CD14-positive monocyte (primary cell): Measurements from ENCODE around the gene STIL. TPM values are rescaled to one million over a fixed set of nuclear protein-coding genes. Genes with fewer than 3 reads are reported as not detected.

Experiments
- DNase-seq, 3 donors: peaks; one replicate each; pipeline ENCODE4 v3.0.0-alpha.2; 2011 to 2022
- H2AFZ ChIP-seq: 2 replicates; pipeline ENCODE4 v1.6.0; 2012; ENCODE audit warnings: mild to moderate bottlenecking, low read depth, low read length, inconsistent platforms; ENCODE audit not compliant: insufficient read depth, poor library complexity, severe bottlenecking
- H3K27ac ChIP-seq, 2 donors: 1 replicate in 1 of 2; 2 replicates in 1 of 2; pipeline ENCODE4 v1.5.1; 2012 to 2013; ENCODE audit warnings: low read length in 2 of 2, control low read depth in 1 of 2, inconsistent platforms in 1 of 2, low read depth in 1 of 2, mild to moderate bottlenecking in 1 of 2
- H3K27me3 ChIP-seq, 2 donors: one replicate each; pipeline versions ENCODE4 v1.6.0 to v1.6.1; 2011 to 2013; ENCODE audit warnings: low read length in 2 of 2; ENCODE audit not compliant: control insufficient read depth in 2 of 2, insufficient read depth in 2 of 2
- H3K36me3 ChIP-seq, 2 donors: replicated peaks in 1 of 2; 1 replicate in 1 of 2; 2 replicates in 1 of 2; pipeline versions ENCODE4 v1.5.1 to v1.6.1; 2012 to 2013; ENCODE audit warnings: low read length in 2 of 2, control low read depth in 1 of 2, inconsistent platforms in 1 of 2, mild to moderate bottlenecking in 1 of 2; ENCODE audit not compliant: insufficient read depth in 2 of 2, control insufficient read depth in 1 of 2
- H3K4me1 ChIP-seq, 2 donors: 1 replicate in 1 of 2; 2 replicates in 1 of 2; pipeline versions ENCODE4 v1.5.1 to v1.6.1; 2012 to 2013; ENCODE audit warnings: low read length in 2 of 2, control low read depth in 1 of 2, inconsistent platforms in 1 of 2, mild to moderate bottlenecking in 1 of 2, moderate library complexity in 1 of 2; ENCODE audit not compliant: insufficient read depth in 2 of 2, control insufficient read depth in 1 of 2
- H3K4me2 ChIP-seq: replicated peaks from 2 replicates; pipeline ENCODE3; 2012; ENCODE audit warnings: low read length, moderate library complexity, mild to moderate bottlenecking; ENCODE audit not compliant: poor library complexity, severe bottlenecking; ENCODE audit errors: extremely low read depth
- H3K4me3 ChIP-seq, 3 experiments: fragments of 200-600 bp in 1 of 3; sonication (generic) in 1 of 3; replicated peaks in 1 of 3; 1 replicate in 2 of 3; 2 replicates in 1 of 3; pipeline ENCODE4 v1.5.1; 2011 to 2013; ENCODE audit warnings: low read length in 3 of 3, mild to moderate bottlenecking in 3 of 3, control low read depth in 2 of 3, low read depth in 2 of 3, inconsistent platforms in 1 of 3, moderate library complexity in 1 of 3
- H3K79me2 ChIP-seq: 2 replicates; pipeline ENCODE4 v1.6.0; 2012; ENCODE audit warnings: mild to moderate bottlenecking, control low read depth, inconsistent platforms, low read length, moderate library complexity; ENCODE audit not compliant: insufficient read depth
- H3K9ac ChIP-seq: 2 replicates; pipeline ENCODE4 v1.6.0; 2017; ENCODE audit warnings: low read length, mild to moderate bottlenecking; ENCODE audit not compliant: insufficient read depth, poor library complexity, severe bottlenecking
- H3K9me3 ChIP-seq, 2 donors: replicated peaks in 1 of 2; 1 replicate in 1 of 2; 2 replicates in 1 of 2; pipeline versions ENCODE4 v1.5.1 to v1.6.1; 2012 to 2013; ENCODE audit warnings: low read length in 2 of 2, control low read depth in 1 of 2; ENCODE audit not compliant: control insufficient read depth in 1 of 2, insufficient read depth in 1 of 2
- H4K20me1 ChIP-seq: 2 replicates; pipeline ENCODE4 v1.6.0; 2012; ENCODE audit warnings: mild to moderate bottlenecking, low read length, control low read depth, moderate library complexity; ENCODE audit not compliant: insufficient read depth
- H3K27ac Mint-ChIP-seq, 7 donors: one replicate each; pipeline ENCODE4 v1.8.0; 2020; ENCODE audit warnings: mild to moderate bottlenecking in 7 of 7, mixed read lengths in 7 of 7, moderate library complexity in 6 of 7, inconsistent platforms in 2 of 7
- H3K27me3 Mint-ChIP-seq, 3 donors: one replicate each; pipeline ENCODE4 v1.8.0; 2021 to 2022; ENCODE audit warnings: low read depth in 3 of 3, mild to moderate bottlenecking in 3 of 3, mixed read lengths in 3 of 3, moderate library complexity in 3 of 3, inconsistent platforms in 1 of 3
- H3K36me3 Mint-ChIP-seq, 2 donors: one replicate each; pipeline ENCODE4 v1.8.0; 2020; ENCODE audit warnings: mixed read lengths in 2 of 2, inconsistent platforms in 1 of 2, mild to moderate bottlenecking in 1 of 2
- H3K4me1 Mint-ChIP-seq: one replicate; pipeline ENCODE4 v1.8.0; 2020; ENCODE audit warnings: mild to moderate bottlenecking, mixed read lengths
- H3K4me3 Mint-ChIP-seq, 2 donors: one replicate each; pipeline ENCODE4 v1.8.0; 2020; ENCODE audit warnings: mild to moderate bottlenecking in 2 of 2, mixed read lengths in 2 of 2, moderate library complexity in 1 of 2
- H3K9me3 Mint-ChIP-seq, 7 donors: one replicate each; pipeline ENCODE4 v1.8.0; 2020 to 2022; ENCODE audit warnings: mixed read lengths in 7 of 7, mild to moderate bottlenecking in 6 of 7, moderate library complexity in 6 of 7, inconsistent platforms in 2 of 7
- CTCF ChIP-seq: fragments of 200-600 bp; IDR thresholded peaks from one replicate; pipeline ENCODE4 v1.8.0; 2022; ENCODE audit warnings: antibody characterized with exemption, mild to moderate bottlenecking
- WGBS: methylation state at CpG from one replicate; pipeline ENCODE4 v1.1.5; 2013; ENCODE audit warnings: missing lambda C conversion rate; ENCODE audit not compliant: insufficient coverage; 5-methylcytosine and 5-hydroxymethylcytosine counted together
- intact Hi-C, 2 donors: fragments of 100-400 bp; cut with micrococcal nuclease; formaldehyde crosslinking; loops; one replicate each; pipeline versions ENCODE4 v1.15.0 to v1.15.1; 2023
- polyA plus RNA-seq, 3 donors: library from polyadenylated mRNA; depleted of rRNA in 1 of 3; unstranded in 2 of 3; stranded (reverse) in 1 of 3; fragments of 300-500 nt in 2 of 3; fragments of >200 nt in 1 of 3; fragmentation: Illumina TruSeq in 2 of 3; gene quantifications; 1 replicate in 2 of 3; 2 replicates in 1 of 3; pipeline ENCODE4 v1.2.3, GENCODE V29; 2012 to 2021

STIL gene
- polyA plus RNA-seq, 3 donors = 0.16 to 0.31 (median 0.27) TPM

- Histone ChIP-seq H3K4me1 (peaks cover 26 to 32% of the 10 kb centered on the region in 2 donors), H4K20me1 (peaks cover 5% of the 10 kb centered on the region), H3K9ac (no peak overlapping the region), H3K27me3 (peaks cover 79 to 95% of the 10 kb centered on the region in 2 donors), H2AFZ (no peak overlapping the region), H3K79me2 (no peaks in the 10 kb centered on the region), H3K27ac (no peak overlapping the region), H3K9me3 (peaks cover 0 to 30% of the 10 kb centered on the region in 2 donors), H3K4me2 (peak overlapping the region; percentile 85), H3K36me3 (no peaks in the 10 kb centered on the region), H3K4me3 (no peak overlapping the region)
- H3K4me3 Mint-ChIP-seq = peak overlapping the region in 1 of 2 donors; percentile 98
- TF ChIP-seq CTCF = no peak
- DNase-seq = no peak
- H3K27me3 Mint-ChIP-seq = peaks cover 93 to 96% (median 94%) of the 10 kb centered on the region in 3 donors
- H3K27ac Mint-ChIP-seq = no peak overlapping the region
- H3K9me3 Mint-ChIP-seq = peaks cover 0 to 35% (median 24%) of the 10 kb centered on the region in 7 donors
- H3K36me3 Mint-ChIP-seq = peaks cover 12 to 16% of the 10 kb centered on the region in 2 donors
- 0% methylated on average over 2 of the region's 23 CpGs for WGBS
- peaks cover 42% of the 10 kb centered on the region for H3K4me1 Mint-ChIP-seq
- intact Hi-C loops = loop anchor here (5.0 kb wide), 2 partner anchors 202 to 217 kb away; no protein-coding TSS in a partner anchor
Observed at GRCh38 chr1:47229886-47230691, 83.9 kb downstream of the STIL start.

DNA sequence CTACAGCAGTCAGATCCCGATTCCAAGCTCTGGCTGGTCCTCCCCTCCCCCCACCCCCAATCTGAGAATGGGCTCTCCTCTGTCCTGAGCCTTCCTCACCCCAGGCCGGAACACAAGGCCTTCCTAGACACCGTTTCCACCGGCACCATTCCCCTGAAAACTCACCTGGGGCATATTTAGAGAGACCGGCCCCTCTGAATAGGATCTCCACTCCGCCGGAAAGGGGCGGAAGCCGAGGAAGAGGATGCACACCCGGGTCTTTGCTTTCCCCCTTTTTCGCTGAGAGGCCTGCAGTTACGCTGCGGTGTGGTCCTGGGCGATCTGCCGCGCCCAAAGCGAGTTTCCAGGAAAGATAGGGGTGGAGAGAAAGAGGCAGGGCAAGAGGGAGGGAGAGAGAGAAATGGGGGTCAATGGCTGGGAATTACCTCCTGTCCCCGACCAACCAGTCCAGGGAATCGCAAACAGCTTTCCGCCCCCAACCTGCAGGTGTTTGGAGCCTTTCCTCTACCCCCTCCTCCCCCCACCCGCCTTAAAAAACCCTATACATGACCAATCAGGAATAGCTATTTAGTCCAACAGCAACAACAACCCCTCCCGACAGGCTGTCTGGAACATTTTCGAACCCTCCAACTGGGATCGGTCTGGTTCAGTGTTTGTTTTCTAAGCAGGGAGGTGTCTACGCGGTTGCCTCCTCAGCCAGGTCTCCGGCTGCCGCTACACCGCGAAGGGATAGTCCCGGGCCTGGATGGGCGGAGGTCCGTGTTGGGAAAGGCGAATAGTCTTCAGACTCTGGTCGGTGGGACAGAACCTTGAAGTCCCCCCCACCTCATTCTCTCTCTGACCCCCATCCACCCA, 84.7 kb downstream of the STIL start:
- Histone ChIP-seq H3K4me2 (no peak overlapping the region), H3K4me3 (no peak overlapping the region), H2AFZ (no peak overlapping the region), H3K9ac (no peak overlapping the region), H3K9me3 (peaks cover 0 to 39% of the 10 kb centered on the region in 2 donors), H3K36me3 (no peaks in the 10 kb centered on the region), H4K20me1 (peaks cover 5% of the 10 kb centered on the region), H3K79me2 (no peaks in the 10 kb centered on the region), H3K4me1 (peaks cover 25 to 30% of the 10 kb centered on the region in 2 donors), H3K27ac (no peak overlapping the region), H3K27me3 (peaks cover 81 to 95% of the 10 kb centered on the region in 2 donors)
- H3K27me3 Mint-ChIP-seq = peaks cover 84 to 88% (median 86%) of the 10 kb centered on the region in 3 donors
- 3% methylated on average over 19 of the region's 35 CpGs for WGBS
- H3K9me3 Mint-ChIP-seq = peaks cover 0 to 35% (median 24%) of the 10 kb centered on the region in 7 donors
- H3K4me1 Mint-ChIP-seq = peaks cover 41% of the 10 kb centered on the region
- intact Hi-C loops = loop anchor here in 1 of 2 donors (5.0 kb wide), 1 partner anchor 218 kb away; no protein-coding TSS in a partner anchor
- H3K27ac Mint-ChIP-seq = peak overlapping the region in 1 of 7 donors; percentile 32
- peak overlapping the region in 1 of 2 donors; percentile 98 for H3K4me3 Mint-ChIP-seq
- TF ChIP-seq CTCF = no peak
- peaks cover 12 to 14% of the 10 kb centered on the region in 2 donors for H3K36me3 Mint-ChIP-seq
- no peak for DNase-seq
